ENCODE data around the gene ALDH8A1.

DNA sequence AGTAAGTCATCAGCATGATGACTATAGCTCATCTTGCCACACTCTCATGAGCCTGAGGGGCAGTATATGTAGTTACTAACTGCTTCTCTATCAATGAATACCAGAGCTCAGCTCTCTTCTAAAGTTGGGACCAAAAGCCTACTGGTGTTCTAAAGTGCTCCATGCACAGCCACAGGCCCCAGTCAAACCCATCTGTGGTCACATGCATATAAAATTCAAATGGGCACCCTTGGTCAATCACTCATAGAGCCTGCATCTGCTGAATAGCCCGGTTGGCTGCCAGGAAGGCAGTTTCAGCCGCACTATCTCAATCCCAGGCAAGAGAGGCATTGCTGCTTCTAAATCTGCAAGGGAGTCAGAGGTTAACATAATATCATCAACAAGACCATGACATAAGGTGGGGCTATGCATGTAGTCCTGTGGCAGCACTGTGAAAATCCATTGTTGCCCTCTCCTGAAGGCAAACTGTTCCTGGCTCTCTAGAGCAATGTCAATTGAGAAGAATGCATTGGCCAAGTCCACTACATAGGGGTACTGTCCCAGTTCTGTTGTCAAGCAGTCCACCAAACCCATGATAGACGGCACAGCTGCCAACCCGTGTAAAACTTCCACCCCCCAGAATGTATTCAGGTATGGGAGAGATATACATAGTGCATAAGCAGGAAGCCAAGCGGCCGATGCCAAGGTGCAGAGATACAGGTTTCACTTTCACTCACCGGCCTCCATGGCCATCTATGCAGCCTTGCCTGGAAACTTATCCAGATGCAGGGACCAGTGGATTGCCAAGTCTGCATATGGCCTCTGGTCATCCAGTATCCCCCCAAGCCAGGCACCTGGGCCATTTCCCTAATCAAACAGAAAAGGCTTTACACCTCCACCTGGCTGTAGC lies 76.2 kb downstream of the ALDH8A1 start:
- TF ChIP-seq POLR2A (IDR thresholded peaks at IDR 0.05) (no peak), CTCF (IDR thresholded peaks at IDR 0.05) (no peak), POLR2AphosphoS5 (IDR thresholded peaks at IDR 0.05) (no peak), EP300 (IDR thresholded peaks at IDR 0.05) (no peak)
